Lung (tissue), 12 donors: Measurements from ENCODE around the gene NBEA. TPM values are rescaled to one million over a fixed set of nuclear protein-coding genes. Genes with fewer than 3 reads are reported as not detected.

ENCODE experiments used
- ATAC-seq: fragments of 200-7000 bp; cut with Tn5 transposase; one replicate; pipeline ENCODE4 v1.9.1; 2020; ENCODE audit warnings: moderate number of reproducible peaks; ENCODE audit not compliant: insufficient read depth, low FRiP score
- DNase-seq, 3 donors: peaks; one replicate each; pipeline ENCODE4 v3.0.0-alpha.2; 2013 to 2017
- H3K27ac ChIP-seq, 2 donors: one replicate each; pipeline ENCODE4 v1.5.1; 2013; ENCODE audit warnings: mild to moderate bottlenecking in 2 of 2, moderate library complexity in 2 of 2, control low read depth in 1 of 2, inconsistent platforms in 1 of 2, low read depth in 1 of 2, low read length in 1 of 2
- H3K27me3 ChIP-seq, 3 donors: one replicate each; pipeline ENCODE4 v1.5.1; 2013; ENCODE audit warnings: low read length in 2 of 3; ENCODE audit not compliant: control insufficient read depth in 3 of 3, insufficient read depth in 3 of 3
- H3K36me3 ChIP-seq, 4 donors: one replicate each; pipeline ENCODE4 v1.5.1; 2013; ENCODE audit warnings: low read length in 4 of 4, mild to moderate bottlenecking in 1 of 4, moderate library complexity in 1 of 4; ENCODE audit not compliant: control insufficient read depth in 4 of 4, insufficient read depth in 4 of 4
- H3K4me1 ChIP-seq, 5 donors: one replicate each; pipeline ENCODE4 v1.5.1; 2013; ENCODE audit warnings: low read length in 5 of 5, mild to moderate bottlenecking in 2 of 5, moderate library complexity in 1 of 5; ENCODE audit not compliant: control insufficient read depth in 5 of 5, insufficient read depth in 5 of 5
- H3K4me3 ChIP-seq: one replicate; pipeline ENCODE4 v1.5.1; 2013; ENCODE audit warnings: mild to moderate bottlenecking, control low read depth, moderate library complexity
- H3K9ac ChIP-seq, 2 donors: one replicate each; pipeline ENCODE4 v1.5.1; 2013; ENCODE audit warnings: low read length in 2 of 2, control low read depth in 1 of 2; ENCODE audit not compliant: insufficient read depth in 1 of 2
- H3K9me3 ChIP-seq, 4 donors: one replicate each; pipeline ENCODE4 v1.5.1; 2013; ENCODE audit warnings: low read length in 3 of 4, mild to moderate bottlenecking in 1 of 4, moderate library complexity in 1 of 4; ENCODE audit not compliant: control insufficient read depth in 4 of 4, insufficient read depth in 3 of 4
- WGBS, 2 donors: extraction: QIAGEN DNeasy Blood & Tissue Kit; methylation state at CpG; one replicate each; pipeline ENCODE4 v1.1.7; 2013; 5-methylcytosine and 5-hydroxymethylcytosine counted together
- polyA plus RNA-seq, 2 donors: library from polyadenylated mRNA; stranded (reverse); fragments of 200-250 nt; gene quantifications; one replicate each; pipeline ENCODE4 v1.2.1, GENCODE V29; 2013
- total RNA-seq, 2 donors: library from RNA; depleted of rRNA in 1 of 2; stranded (reverse); fragments of >200 nt in 1 of 2; gene quantifications; one replicate each; pipeline ENCODE4 v1.2.1, GENCODE V29; 2014 to 2021
- TF ChIP-seq, protein P1 (sequence below): IDR thresholded peaks from 2 replicates; pipeline ENCODE4 v1.5.1; 2012; ENCODE audit warnings: mild to moderate bottlenecking; ENCODE audit errors: control extremely low read depth, extremely low read depth
- donor health status: control.
- donor health status: control.
- donor health status: Bipolar disorder and iron deficiency.
- donor health status: healthy.
- donor health status: DM: yes; HTN: yes; CAD: no.

Gene NBEA
- total and polyA plus RNA-seq, 4 donors, result 1.6 to 26.5 (median 5.3) TPM

DNA sequence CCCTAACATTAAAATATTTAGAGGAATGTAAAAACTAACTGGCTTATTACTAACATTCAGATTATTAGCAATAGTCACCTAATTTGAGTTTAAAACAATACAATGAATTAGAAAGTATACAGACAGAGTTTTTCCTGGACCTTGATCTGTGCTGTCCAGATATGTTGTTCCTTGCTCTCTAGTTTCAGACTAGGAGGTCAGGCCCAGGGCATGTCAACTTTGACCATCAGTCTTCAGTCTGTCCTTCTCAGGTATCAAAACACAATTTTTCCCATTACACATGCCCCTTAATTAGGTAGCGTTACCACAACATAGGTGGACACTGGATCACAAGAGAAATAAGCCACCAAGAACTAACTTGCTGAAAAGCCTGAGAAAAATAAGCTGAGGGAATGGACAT, 337.4 kb downstream of the NBEA start:
- Histone ChIP-seq H3K27me3 (no peaks in the 10 kb centered on the region), H3K27ac (no peak overlapping the region), H3K4me1 (no peaks in the 10 kb centered on the region), H3K9me3 (no peaks in the 10 kb centered on the region), H3K4me3 (no peak overlapping the region), H3K9ac (no peak overlapping the region), H3K36me3 (no peaks in the 10 kb centered on the region)
- TF ChIP-seq, protein P1, sequence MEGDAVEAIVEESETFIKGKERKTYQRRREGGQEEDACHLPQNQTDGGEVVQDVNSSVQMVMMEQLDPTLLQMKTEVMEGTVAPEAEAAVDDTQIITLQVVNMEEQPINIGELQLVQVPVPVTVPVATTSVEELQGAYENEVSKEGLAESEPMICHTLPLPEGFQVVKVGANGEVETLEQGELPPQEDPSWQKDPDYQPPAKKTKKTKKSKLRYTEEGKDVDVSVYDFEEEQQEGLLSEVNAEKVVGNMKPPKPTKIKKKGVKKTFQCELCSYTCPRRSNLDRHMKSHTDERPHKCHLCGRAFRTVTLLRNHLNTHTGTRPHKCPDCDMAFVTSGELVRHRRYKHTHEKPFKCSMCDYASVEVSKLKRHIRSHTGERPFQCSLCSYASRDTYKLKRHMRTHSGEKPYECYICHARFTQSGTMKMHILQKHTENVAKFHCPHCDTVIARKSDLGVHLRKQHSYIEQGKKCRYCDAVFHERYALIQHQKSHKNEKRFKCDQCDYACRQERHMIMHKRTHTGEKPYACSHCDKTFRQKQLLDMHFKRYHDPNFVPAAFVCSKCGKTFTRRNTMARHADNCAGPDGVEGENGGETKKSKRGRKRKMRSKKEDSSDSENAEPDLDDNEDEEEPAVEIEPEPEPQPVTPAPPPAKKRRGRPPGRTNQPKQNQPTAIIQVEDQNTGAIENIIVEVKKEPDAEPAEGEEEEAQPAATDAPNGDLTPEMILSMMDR, result no peak
- WGBS, 2 donors, result 86 to 89% methylated on average over 1 of the region's 1 CpG
- DNase-seq, result no peak
- no peak for ATAC-seq

DNA sequence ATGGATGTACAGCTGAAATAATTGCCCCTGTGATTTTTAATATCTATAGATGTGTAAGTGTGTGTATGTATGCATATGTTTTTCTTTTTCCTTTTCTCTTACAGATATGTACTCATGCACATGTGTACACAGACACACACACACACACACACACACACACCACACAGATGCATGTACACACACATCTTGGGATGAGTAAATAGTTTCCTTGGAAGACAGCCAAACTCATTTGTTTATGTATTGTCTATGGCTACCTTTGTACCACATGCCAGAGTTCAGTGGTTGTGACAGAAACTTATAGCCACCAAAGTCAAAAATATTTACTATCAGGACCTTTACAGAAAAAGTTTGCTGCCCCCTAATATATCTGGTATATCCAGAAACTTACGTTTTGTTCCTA, 341.8 kb downstream of the NBEA start:
- ATAC-seq, result no peak
- TF ChIP-seq, protein P1, result no peak
- peaks cover 0 to 6% (median 0%) of the 10 kb centered on the region in 5 donors for H3K4me1 ChIP-seq
- H3K36me3 ChIP-seq, result no peaks in the 10 kb centered on the region
- H3K9ac ChIP-seq, result no peak overlapping the region
- WGBS, 2 donors, result 70 to 89% methylated on average over 1 of the region's 1 CpG
- peak in 1 of 3 donors; percentile 3 for DNase-seq
- H3K4me3 ChIP-seq, result no peak overlapping the region
- no peak overlapping the region for H3K27ac ChIP-seq
- no peaks in the 10 kb centered on the region for H3K9me3 ChIP-seq
- H3K27me3 ChIP-seq, result no peaks in the 10 kb centered on the region

DNA sequence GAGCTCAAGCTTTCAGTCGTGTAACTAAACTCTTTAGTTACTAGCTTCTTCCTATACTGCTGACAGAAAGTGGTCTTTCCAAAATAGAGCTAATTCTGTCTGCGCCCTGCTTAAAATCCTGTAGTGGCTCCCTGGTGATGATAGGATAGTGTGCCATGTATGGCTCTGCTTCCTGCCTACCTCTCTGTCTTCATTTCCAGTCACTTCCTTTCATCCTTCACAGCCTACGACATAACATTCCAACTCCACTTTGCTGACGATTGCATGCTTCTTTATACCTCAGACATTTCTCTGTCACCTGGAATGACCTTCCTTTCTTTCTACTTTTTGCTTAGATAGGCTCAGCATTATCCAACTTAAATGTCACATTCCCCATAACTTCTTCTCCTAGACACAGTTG, 343.6 kb downstream of the NBEA start:
- Histone ChIP-seq H3K9ac (no peak overlapping the region), H3K4me3 (no peak overlapping the region), H3K27me3 (no peaks in the 10 kb centered on the region), H3K4me1 (peaks cover 0 to 6% (median 0%) of the 10 kb centered on the region in 5 donors), H3K9me3 (no peaks in the 10 kb centered on the region), H3K36me3 (no peaks in the 10 kb centered on the region), H3K27ac (no peak overlapping the region)
- ATAC-seq (no peak), DNase-seq (no peak)
- TF ChIP-seq, protein P1, result no peak
- WGBS, 2 donors, result 73 to 77% methylated on average over 4 of the region's 4 CpGs

DNA sequence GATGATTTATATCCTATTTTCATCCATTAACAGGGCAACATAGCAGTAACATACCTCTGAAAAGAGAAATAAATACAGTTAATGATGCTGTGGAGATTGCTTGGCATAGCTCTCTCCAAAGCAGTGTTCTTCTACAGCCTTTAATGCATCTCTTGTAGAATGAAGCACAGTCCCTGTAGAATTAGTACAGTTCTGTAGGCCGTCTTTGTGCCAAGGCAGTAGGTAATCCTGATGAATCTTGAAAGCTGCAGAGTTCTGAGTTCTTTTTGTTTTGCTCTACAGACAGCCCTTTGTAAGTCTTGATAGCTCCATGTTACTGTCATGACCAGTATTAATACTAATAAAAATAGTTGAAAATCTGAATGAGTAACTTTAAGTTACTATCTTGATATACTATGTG, 350.3 kb downstream of the NBEA start:
- H3K27me3 ChIP-seq, result no peaks in the 10 kb centered on the region
- no peak for DNase-seq
- H3K9ac ChIP-seq, result no peak overlapping the region
- ATAC-seq, result no peak
- no peak overlapping the region for H3K27ac ChIP-seq
- no peaks in the 10 kb centered on the region for H3K36me3 ChIP-seq
- TF ChIP-seq, protein P1, result no peak
- H3K4me1 ChIP-seq, result no peaks in the 10 kb centered on the region
- WGBS, 2 donors, result 91 to 97% methylated on average over 1 of the region's 1 CpG
- H3K4me3 ChIP-seq, result no peak overlapping the region
- H3K9me3 ChIP-seq, result no peaks in the 10 kb centered on the region
